Heart left ventricle (tissue), 16 donors: Measurements from ENCODE around the gene MRC2. TPM values are rescaled to one million over a fixed set of nuclear protein-coding genes. Genes with fewer than 3 reads are reported as not detected.

Experiments used
- ATAC-seq, 4 donors: fragments of 200-7000 bp; cut with Tn5 transposase; one replicate each; pipeline ENCODE4 v1.9.1; 2020 to 2022; ENCODE audit warnings: moderate library complexity in 4 of 4, mild to moderate bottlenecking in 3 of 4, moderate number of reproducible peaks in 1 of 4
- DNase-seq, 5 donors: peaks; one replicate each; pipeline ENCODE4 v3.0.0-alpha.2; 2020
- H3K27ac ChIP-seq, 12 donors: fragments of 200-600 bp; sonication (generic) in 4 of 12; one replicate each; pipeline versions ENCODE4 v1.5.0 to v1.8.0; 2016 to 2022; ENCODE audit warnings: mild to moderate bottlenecking in 2 of 12
- H3K27me3 ChIP-seq, 9 donors: fragments of 200-600 bp; sonication (generic) in 2 of 9; one replicate each; pipeline versions ENCODE4 v1.5.1 to v1.8.0; 2016 to 2022; ENCODE audit warnings: mild to moderate bottlenecking in 3 of 9
- H3K36me3 ChIP-seq, 9 donors: fragments of 200-600 bp; sonication (generic) in 2 of 9; one replicate each; pipeline versions ENCODE4 v1.5.0 to v1.8.0; 2018 to 2022; ENCODE audit warnings: mild to moderate bottlenecking in 2 of 9
- H3K4me1 ChIP-seq, 12 donors: fragments of 200-600 bp; sonication (generic) in 4 of 12; one replicate each; pipeline versions ENCODE4 v1.5.0 to v1.8.0; 2016 to 2022; ENCODE audit warnings: mild to moderate bottlenecking in 3 of 12
- H3K4me3 ChIP-seq, 12 donors: fragments of 200-600 bp; sonication (generic) in 4 of 12; one replicate each; pipeline versions ENCODE4 v1.5.0 to v1.8.0; 2017 to 2022; ENCODE audit warnings: mild to moderate bottlenecking in 9 of 12, moderate library complexity in 4 of 12
- H3K9me3 ChIP-seq, 12 donors: fragments of 200-600 bp; sonication (generic) in 4 of 12; one replicate each; pipeline versions ENCODE4 v1.5.0 to v1.8.0; 2016 to 2022; ENCODE audit warnings: mild to moderate bottlenecking in 1 of 12
- POLR2A ChIP-seq, 2 donors: fragments of 450-650 bp; IDR thresholded peaks; one replicate each; pipeline ENCODE4 v1.6.1; 2017; ENCODE audit warnings: antibody characterized with exemption in 2 of 2, mild to moderate bottlenecking in 2 of 2, moderate library complexity in 2 of 2
- WGBS, 4 donors: extraction: QIAGEN DNeasy Blood & Tissue Kit in 2 of 4; methylation state at CpG; one replicate each; pipeline versions ENCODE4 v1.1.5 to v1.1.7; 2013 to 2018; 5-methylcytosine and 5-hydroxymethylcytosine counted together
- intact Hi-C, 10 donors: fragments of 100-400 bp; cut with DNase I; formaldehyde crosslinking; loops; one replicate each; pipeline versions ENCODE4 v1.11.1 to v1.14.2; 2022
- polyA plus RNA-seq, 2 donors: library from polyadenylated mRNA; stranded (reverse); fragments of 200-250 nt; gene quantifications; one replicate each; pipeline ENCODE4 v1.2.3, GENCODE V29; 2013
- total RNA-seq, 9 donors: library from RNA; depleted of rRNA in 2 of 9; stranded (reverse); fragments of >200 nt in 2 of 9; fragmentation: NEBNext Ultra II Directional in 3 of 9; extraction: Animal tissue kit (Norgen Biotek cat#: 25700) in 3 of 9; gene quantifications; one replicate each; pipeline versions ENCODE4 v1.1.0 to v1.2.4, GENCODE V29; 2016 to 2023
- TF ChIP-seq, protein P1 (sequence below), 12 donors: fragments of 200-600 bp; sonication (generic) in 4 of 12; IDR thresholded peaks; one replicate each; pipeline versions ENCODE4 v1.5.0 to v1.8.0; 2018 to 2022; ENCODE audit warnings: antibody characterized with exemption in 12 of 12, mild to moderate bottlenecking in 5 of 12
- donor health status: ischemic (EF 13 %, LVEDD 7.1; RV severe dilation, severe dysfunction).
- donor health status: healthy with polysubstance abuse.
- donor health status: DM: no; HTN: yes; CAD: no.
- donor health status: DM: no; HTN: no; CAD: no.
- donor health status: ischemic (EF 25% LVEDD 6.9; RV normal size, moderate dysfunction).
- donor health status: ischemic (EF 25% LVEDD 5.7; RV mildly dilated, moderate dysfunction).
- donor health status: healthy.
- donor health status: DM: yes; HTN: yes; CAD: no.
- donor health status: ischemic (EF 35%, LVEDD 5.7; RV mildly dilated, moderate dysfunction).
- donor health status: nonischemic (EF 11% LVEDD 7.7; RV severe dilation, severe dysfunction).
- donor health status: DM: yes; HTN: yes; CAD: no.
- donor health status: PGD.
- donor health status: ischemic (EF 29% LVEDD 5.4; RV normal size, mild dysfunction).
- donor health status: nonischemic (EF 23%, LVEDD 6.1; RV moderate dilation, normal function).

The MRC2 gene
- total and polyA plus RNA-seq, 11 donors: 13.1 to 50.8 (median 21.0) TPM

DNA sequence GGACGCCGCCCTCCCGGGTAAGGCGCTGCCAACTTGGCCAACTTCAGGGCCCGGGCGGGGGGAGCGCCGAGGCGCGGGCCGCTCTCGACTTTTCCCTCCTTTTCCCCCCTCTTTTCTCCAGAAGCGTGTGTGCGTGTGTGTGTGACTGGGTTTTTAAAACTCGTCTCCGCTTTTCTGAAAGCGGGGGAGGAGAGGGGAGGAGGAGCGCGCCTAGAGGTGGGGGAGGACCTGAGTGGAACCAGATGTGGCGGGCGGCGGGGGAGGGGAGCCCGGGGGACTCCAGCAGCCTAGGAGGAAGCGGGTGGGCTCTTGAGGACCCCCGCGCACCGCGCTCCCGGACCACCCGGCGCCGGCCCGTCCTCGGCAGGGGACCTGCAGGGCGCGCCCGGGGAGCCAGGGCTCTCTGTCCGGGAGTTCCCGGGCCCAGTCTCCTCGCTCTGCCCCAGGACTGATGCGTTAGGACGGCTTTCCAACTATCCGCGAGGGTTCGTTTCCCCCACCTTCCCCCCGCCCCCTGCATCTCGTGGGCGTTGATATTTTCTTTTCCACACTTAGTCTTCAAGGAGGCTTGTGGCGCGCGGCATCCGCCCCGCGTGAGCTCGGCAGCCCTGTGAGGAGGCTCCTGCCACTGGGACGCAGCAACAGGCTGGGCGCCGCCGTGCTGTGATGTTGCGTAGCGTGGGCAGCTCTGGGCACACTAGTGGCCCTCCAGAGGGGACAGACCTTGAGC, 599 bp downstream of the MRC2 start:
- H3K4me1 ChIP-seq: peaks cover 0 to 35% (median 14%) of the 10 kb centered on the region in 12 donors
- peak overlapping the region; percentile 70 to 97 (median 84) for H3K27ac ChIP-seq
- ATAC-seq (peak in 3 of 4 donors; percentile 13 to 23 (median 18)), DNase-seq (peak in 4 of 5 donors; percentile 59 to 74 (median 62))
- peaks cover 0 to 31% (median 9%) of the 10 kb centered on the region in 9 donors for H3K27me3 ChIP-seq
- TF ChIP-seq, protein P1, sequence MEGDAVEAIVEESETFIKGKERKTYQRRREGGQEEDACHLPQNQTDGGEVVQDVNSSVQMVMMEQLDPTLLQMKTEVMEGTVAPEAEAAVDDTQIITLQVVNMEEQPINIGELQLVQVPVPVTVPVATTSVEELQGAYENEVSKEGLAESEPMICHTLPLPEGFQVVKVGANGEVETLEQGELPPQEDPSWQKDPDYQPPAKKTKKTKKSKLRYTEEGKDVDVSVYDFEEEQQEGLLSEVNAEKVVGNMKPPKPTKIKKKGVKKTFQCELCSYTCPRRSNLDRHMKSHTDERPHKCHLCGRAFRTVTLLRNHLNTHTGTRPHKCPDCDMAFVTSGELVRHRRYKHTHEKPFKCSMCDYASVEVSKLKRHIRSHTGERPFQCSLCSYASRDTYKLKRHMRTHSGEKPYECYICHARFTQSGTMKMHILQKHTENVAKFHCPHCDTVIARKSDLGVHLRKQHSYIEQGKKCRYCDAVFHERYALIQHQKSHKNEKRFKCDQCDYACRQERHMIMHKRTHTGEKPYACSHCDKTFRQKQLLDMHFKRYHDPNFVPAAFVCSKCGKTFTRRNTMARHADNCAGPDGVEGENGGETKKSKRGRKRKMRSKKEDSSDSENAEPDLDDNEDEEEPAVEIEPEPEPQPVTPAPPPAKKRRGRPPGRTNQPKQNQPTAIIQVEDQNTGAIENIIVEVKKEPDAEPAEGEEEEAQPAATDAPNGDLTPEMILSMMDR (IDR thresholded peaks at IDR 0.05): peak in 1 of 12 donors; percentile 1
- TF ChIP-seq POLR2A (IDR thresholded peaks at IDR 0.05): no peak
- intact Hi-C loops: loop anchor here in 1 of 10 donors (2.0 kb wide), 1 partner anchor 25 kb away; no protein-coding TSS in a partner anchor
- peak overlapping the region; percentile 37 to 89 (median 64) for H3K4me3 ChIP-seq
- WGBS, 4 donors: 2 to 6% (median 3%) methylated on average over 40 to 61 of the region's 61 CpGs
- H3K9me3 ChIP-seq: no peaks in the 10 kb centered on the region
- H3K36me3 ChIP-seq: peaks cover 0 to 5% (median 0%) of the 10 kb centered on the region in 9 donors

- Histone ChIP-seq H3K4me1 (peaks cover 0 to 40% (median 16%) of the 10 kb centered on the region in 12 donors), H3K27ac (peak overlapping the region in 10 of 12 donors; percentile 77 to 97 (median 86)), H3K36me3 (peaks cover 0 to 4% (median 0%) of the 10 kb centered on the region in 9 donors), H3K9me3 (no peaks in the 10 kb centered on the region), H3K27me3 (peaks cover 0 to 31% (median 9%) of the 10 kb centered on the region in 9 donors), H3K4me3 (peak overlapping the region in 11 of 12 donors; percentile 53 to 89 (median 65))
- 24 to 55% (median 52%) methylated on average over 5 to 19 of the region's 19 CpGs for WGBS, 4 donors
- ATAC-seq (peak in 1 of 4 donors; percentile 5), DNase-seq (peak in 2 of 5 donors; percentile 47 to 68)
- TF ChIP-seq POLR2A (IDR thresholded peaks at IDR 0.05): no peak
- intact Hi-C loops: no loop called here
These were observed 1.5 kb downstream of the MRC2 start for GRCh38 chr17:62628831-62629555.

- ATAC-seq (no peak), DNase-seq (peak in 1 of 5 donors; percentile 32)
- peaks cover 0 to 31% (median 9%) of the 10 kb centered on the region in 9 donors for H3K27me3 ChIP-seq
- intact Hi-C loops: no loop called here
- peaks cover 0 to 40% (median 16%) of the 10 kb centered on the region in 12 donors for H3K4me1 ChIP-seq
- peak overlapping the region in 7 of 12 donors; percentile 79 to 97 (median 88) for H3K27ac ChIP-seq
- peaks cover 0 to 3% (median 0%) of the 10 kb centered on the region in 9 donors for H3K36me3 ChIP-seq
- H3K9me3 ChIP-seq: no peaks in the 10 kb centered on the region
- H3K4me3 ChIP-seq: peak overlapping the region in 11 of 12 donors; percentile 53 to 89 (median 65)
- no peak for TF ChIP-seq POLR2A (IDR thresholded peaks at IDR 0.05)
- TF ChIP-seq, protein P1 (IDR thresholded peaks at IDR 0.05): no peak
- WGBS, 4 donors: 65 to 79% (median 72%) methylated on average over 15 to 19 of the region's 19 CpGs
These were observed 2.3 kb downstream of the MRC2 start for GRCh38 chr17:62629556-62630364.
